ENCODE measurements around the gene PTCSC3.

GRCh38 chr14:36177489-36177888, 967 bp upstream of the PTCSC3 start:
- TF ChIP-seq, protein P1, sequence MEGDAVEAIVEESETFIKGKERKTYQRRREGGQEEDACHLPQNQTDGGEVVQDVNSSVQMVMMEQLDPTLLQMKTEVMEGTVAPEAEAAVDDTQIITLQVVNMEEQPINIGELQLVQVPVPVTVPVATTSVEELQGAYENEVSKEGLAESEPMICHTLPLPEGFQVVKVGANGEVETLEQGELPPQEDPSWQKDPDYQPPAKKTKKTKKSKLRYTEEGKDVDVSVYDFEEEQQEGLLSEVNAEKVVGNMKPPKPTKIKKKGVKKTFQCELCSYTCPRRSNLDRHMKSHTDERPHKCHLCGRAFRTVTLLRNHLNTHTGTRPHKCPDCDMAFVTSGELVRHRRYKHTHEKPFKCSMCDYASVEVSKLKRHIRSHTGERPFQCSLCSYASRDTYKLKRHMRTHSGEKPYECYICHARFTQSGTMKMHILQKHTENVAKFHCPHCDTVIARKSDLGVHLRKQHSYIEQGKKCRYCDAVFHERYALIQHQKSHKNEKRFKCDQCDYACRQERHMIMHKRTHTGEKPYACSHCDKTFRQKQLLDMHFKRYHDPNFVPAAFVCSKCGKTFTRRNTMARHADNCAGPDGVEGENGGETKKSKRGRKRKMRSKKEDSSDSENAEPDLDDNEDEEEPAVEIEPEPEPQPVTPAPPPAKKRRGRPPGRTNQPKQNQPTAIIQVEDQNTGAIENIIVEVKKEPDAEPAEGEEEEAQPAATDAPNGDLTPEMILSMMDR (conservative IDR thresholded peaks at IDR 0.05; ENCODE audit: low read depth, low read length) = no peak
- no peak for TF ChIP-seq EZH2 (IDR thresholded peaks at IDR 0.05; ENCODE audit: borderline replicate concordance, low read depth, low read length, poor library complexity, severe bottlenecking)

Measured in A673 (cell line).